Measurements from ENCODE around the gene OTOP2.

Gene OTOP2

GRCh38 chr17:74920642-74921025 is 3.4 kb upstream of the OTOP2 start:
- DNase-seq (ENCODE audit: low read depth in 2 of 2): no peak

GRCh38 chr17:74921026-74921681 is 2.9 kb upstream of the OTOP2 start:
- no peak for TF ChIP-seq CTCF (IDR thresholded peaks at IDR 0.05; ENCODE audit: low read depth, low read length)
- H3K4me3 ChIP-seq (replicated peaks in 1 of 2; ENCODE audit: low read depth in 2 of 2, low read length in 2 of 2): no peak overlapping the region
- DNase-seq (ENCODE audit: low read depth in 2 of 2): no peak

More at GRCh38 chr17:74920642-74921025, 3.4 kb upstream of the OTOP2 start:
- H3K4me3 ChIP-seq (replicated peaks in 1 of 2; ENCODE audit: low read depth in 2 of 2, low read length in 2 of 2): no peak overlapping the region
- no peak for TF ChIP-seq CTCF (IDR thresholded peaks at IDR 0.05; ENCODE audit: low read depth, low read length)

- H3K4me3 ChIP-seq (replicated peaks in 1 of 2; ENCODE audit: low read depth in 2 of 2, low read length in 2 of 2): no peak overlapping the region
- DNase-seq (ENCODE audit: low read depth in 2 of 2): no peak
- TF ChIP-seq CTCF (IDR thresholded peaks at IDR 0.05; ENCODE audit: low read depth, low read length): no peak
Measured at GRCh38 chr17:74921769-74922168, 2.3 kb upstream of the OTOP2 start.

GRCh38 chr17:74922172-74922571 is 1.9 kb upstream of the OTOP2 start:
- no peak for TF ChIP-seq CTCF (IDR thresholded peaks at IDR 0.05; ENCODE audit: low read depth, low read length)
- H3K4me3 ChIP-seq (replicated peaks in 1 of 2; ENCODE audit: low read depth in 2 of 2, low read length in 2 of 2): no peak overlapping the region
- DNase-seq (ENCODE audit: low read depth in 2 of 2): no peak

GRCh38 chr17:74922694-74923537 is 1.2 kb upstream of the OTOP2 start, which contains the start of gene USH1G:
USH1G (minus strand) TSS chr17:74923255; CDS start chr17:74923073, 182 bp downstream.
- no peak for TF ChIP-seq CTCF (IDR thresholded peaks at IDR 0.05; ENCODE audit: low read depth, low read length)
- no peak for DNase-seq (ENCODE audit: low read depth in 2 of 2)
- H3K4me3 ChIP-seq (replicated peaks in 1 of 2; ENCODE audit: low read depth in 2 of 2, low read length in 2 of 2): peak within 1 kb of the TSS in 1 of 2 donors; percentile 22

- TF ChIP-seq CTCF (IDR thresholded peaks at IDR 0.05; ENCODE audit: low read depth, low read length): peak; percentile 58
- no peak overlapping the region for H3K4me3 ChIP-seq (replicated peaks in 1 of 2; ENCODE audit: low read depth in 2 of 2, low read length in 2 of 2)
- peak; percentile 48 to 52 for DNase-seq (ENCODE audit: low read depth in 2 of 2)
Measured at GRCh38 chr17:74923538-74924249, 379 bp upstream of the OTOP2 start.
